Esophagus muscularis mucosa (tissue), 4 donors: ENCODE results near the gene C19orf47. TPM values are rescaled to one million over a fixed set of nuclear protein-coding genes. Genes with fewer than 3 reads are reported as not detected.

Source experiments
- DNase-seq: peaks from one replicate; pipeline ENCODE4 v3.0.0-alpha.2; 2017; ENCODE audit errors: extremely low spot score
- H3K27ac ChIP-seq, 4 donors: fragments of 200-600 bp; sonication (generic); replicated peaks in 1 of 4; 1 replicate in 3 of 4; 2 replicates in 1 of 4; pipeline ENCODE4 v1.5.1; 2016 to 2019; ENCODE audit warnings: mild to moderate bottlenecking in 1 of 4
- H3K27me3 ChIP-seq, 4 donors: fragments of 200-600 bp; sonication (generic); one replicate each; pipeline versions ENCODE4 v1.5.1 to v1.6.0; 2016 to 2019
- H3K36me3 ChIP-seq, 4 donors: fragments of 200-600 bp; sonication (generic); one replicate each; pipeline ENCODE4 v1.5.1; 2016 to 2019
- H3K4me1 ChIP-seq, 4 donors: fragments of 200-600 bp; sonication (generic); one replicate each; pipeline ENCODE4 v1.5.1; 2016 to 2019
- H3K4me3 ChIP-seq, 4 donors: fragments of 200-600 bp; sonication (generic); 1 replicate in 2 of 4; 2 replicates in 2 of 4; pipeline ENCODE4 v1.5.1; 2016 to 2019; ENCODE audit warnings: mild to moderate bottlenecking in 4 of 4, moderate library complexity in 1 of 4
- H3K9me3 ChIP-seq, 4 donors: fragments of 200-600 bp; sonication (generic); 1 replicate in 3 of 4; 2 replicates in 1 of 4; pipeline ENCODE4 v1.5.1; 2016 to 2019
- EP300 ChIP-seq: sonication (generic); formaldehyde crosslinking; IDR thresholded peaks from one replicate; pipeline ENCODE4 v1.6.1; 2017; ENCODE audit warnings: antibody characterized with exemption
- POLR2A ChIP-seq: fragments of 450-650 bp; IDR thresholded peaks from one replicate; pipeline ENCODE4 v1.6.1; 2017; ENCODE audit warnings: antibody characterized with exemption, moderate library complexity, mild to moderate bottlenecking, low read depth
- POLR2AphosphoS5 ChIP-seq, 2 donors: sonication (generic); formaldehyde crosslinking; IDR thresholded peaks; one replicate each; pipeline ENCODE4 v1.6.1; 2017; ENCODE audit warnings: antibody characterized with exemption in 2 of 2
- WGBS: methylation state at CpG from one replicate; pipeline ENCODE4 v1.1.5; 2018; 5-methylcytosine and 5-hydroxymethylcytosine counted together
- intact Hi-C: fragments of 100-400 bp; cut with DNase I; formaldehyde crosslinking; loops from one replicate; pipeline ENCODE4 v1.15.1; 2023
- total RNA-seq, 4 donors: library from RNA; depleted of rRNA; stranded (reverse); fragments of >200 nt; gene quantifications; one replicate each; pipeline versions ENCODE4 v1.1.0 to v1.2.1, GENCODE V29; 2016
- TF ChIP-seq, protein P1 (sequence below), 3 experiments: fragments of 200-600 bp in 2 of 3; fragments of 450-650 bp in 1 of 3; sonication (generic) in 2 of 3; IDR thresholded peaks; one replicate each; pipeline ENCODE4 v1.5.1; 2017 to 2019; ENCODE audit warnings: antibody characterized with exemption in 3 of 3, mild to moderate bottlenecking in 2 of 3, moderate library complexity in 1 of 3

C19orf47 gene
- total RNA-seq, 4 donors from 2014 or later = 17.9 to 42.6 (median 26.8) TPM

DNA sequence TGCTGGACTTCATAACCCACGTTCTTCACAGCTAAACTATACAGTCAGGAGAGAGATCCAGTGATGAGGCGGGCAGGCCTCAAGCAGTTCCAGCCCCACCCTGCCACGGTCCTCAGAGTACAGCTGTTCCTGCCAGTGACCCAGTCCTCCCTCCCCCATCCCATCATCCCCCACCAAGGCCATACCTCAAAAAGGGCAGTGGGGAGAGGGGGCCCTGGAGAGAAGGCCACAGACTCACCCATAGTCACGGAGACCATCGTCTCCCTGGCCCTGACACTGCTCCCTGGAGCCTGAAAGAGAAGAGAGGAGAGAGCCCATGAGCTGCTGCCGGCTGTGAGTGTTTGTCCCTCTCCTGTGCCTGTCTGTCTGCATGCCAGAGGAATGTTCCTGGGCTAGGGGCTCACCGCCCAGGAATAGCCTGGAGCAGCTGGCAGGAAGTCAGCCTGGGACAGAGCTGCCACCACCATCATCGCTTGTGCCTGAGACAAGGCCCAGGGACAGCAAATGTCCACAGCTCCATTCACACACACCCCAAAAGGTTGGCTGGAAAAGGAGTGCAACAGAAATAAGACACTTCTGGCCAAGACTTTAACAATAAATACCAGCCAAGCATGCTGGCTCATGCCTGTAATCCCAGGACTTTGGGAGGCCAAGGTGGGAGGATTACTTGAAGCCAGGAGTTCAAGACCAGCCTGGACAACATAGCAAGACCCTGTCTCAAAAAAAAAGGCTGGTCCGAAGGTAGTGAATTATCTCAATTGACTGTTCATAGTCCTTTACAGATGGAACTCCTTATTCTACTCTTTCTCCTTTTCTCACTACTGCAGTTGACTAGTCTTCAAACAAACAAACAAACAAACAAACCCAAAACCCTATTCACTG lies 6.4 kb downstream of the C19orf47 start:
- Histone ChIP-seq H3K27me3 (no peaks in the 10 kb centered on the region), H3K4me1 (peaks cover 12 to 35% (median 23%) of the 10 kb centered on the region in 4 donors), H3K27ac (peak overlapping the region; percentile 54 to 71 (median 66)), H3K9me3 (no peaks in the 10 kb centered on the region), H3K4me3 (no peak overlapping the region), H3K36me3 (peaks cover 0 to 23% (median 14%) of the 10 kb centered on the region in 4 donors)
- intact Hi-C loops = no loop called here
- TF ChIP-seq POLR2A (no peak), EP300 (no peak), POLR2AphosphoS5 (IDR thresholded peaks at IDR 0.05) (peak; percentile 28 to 47)
- TF ChIP-seq, protein P1, sequence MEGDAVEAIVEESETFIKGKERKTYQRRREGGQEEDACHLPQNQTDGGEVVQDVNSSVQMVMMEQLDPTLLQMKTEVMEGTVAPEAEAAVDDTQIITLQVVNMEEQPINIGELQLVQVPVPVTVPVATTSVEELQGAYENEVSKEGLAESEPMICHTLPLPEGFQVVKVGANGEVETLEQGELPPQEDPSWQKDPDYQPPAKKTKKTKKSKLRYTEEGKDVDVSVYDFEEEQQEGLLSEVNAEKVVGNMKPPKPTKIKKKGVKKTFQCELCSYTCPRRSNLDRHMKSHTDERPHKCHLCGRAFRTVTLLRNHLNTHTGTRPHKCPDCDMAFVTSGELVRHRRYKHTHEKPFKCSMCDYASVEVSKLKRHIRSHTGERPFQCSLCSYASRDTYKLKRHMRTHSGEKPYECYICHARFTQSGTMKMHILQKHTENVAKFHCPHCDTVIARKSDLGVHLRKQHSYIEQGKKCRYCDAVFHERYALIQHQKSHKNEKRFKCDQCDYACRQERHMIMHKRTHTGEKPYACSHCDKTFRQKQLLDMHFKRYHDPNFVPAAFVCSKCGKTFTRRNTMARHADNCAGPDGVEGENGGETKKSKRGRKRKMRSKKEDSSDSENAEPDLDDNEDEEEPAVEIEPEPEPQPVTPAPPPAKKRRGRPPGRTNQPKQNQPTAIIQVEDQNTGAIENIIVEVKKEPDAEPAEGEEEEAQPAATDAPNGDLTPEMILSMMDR (IDR thresholded peaks at IDR 0.05) = no peak
- 77% methylated on average over 8 of the region's 9 CpGs for WGBS
- DNase-seq = no peak

DNA sequence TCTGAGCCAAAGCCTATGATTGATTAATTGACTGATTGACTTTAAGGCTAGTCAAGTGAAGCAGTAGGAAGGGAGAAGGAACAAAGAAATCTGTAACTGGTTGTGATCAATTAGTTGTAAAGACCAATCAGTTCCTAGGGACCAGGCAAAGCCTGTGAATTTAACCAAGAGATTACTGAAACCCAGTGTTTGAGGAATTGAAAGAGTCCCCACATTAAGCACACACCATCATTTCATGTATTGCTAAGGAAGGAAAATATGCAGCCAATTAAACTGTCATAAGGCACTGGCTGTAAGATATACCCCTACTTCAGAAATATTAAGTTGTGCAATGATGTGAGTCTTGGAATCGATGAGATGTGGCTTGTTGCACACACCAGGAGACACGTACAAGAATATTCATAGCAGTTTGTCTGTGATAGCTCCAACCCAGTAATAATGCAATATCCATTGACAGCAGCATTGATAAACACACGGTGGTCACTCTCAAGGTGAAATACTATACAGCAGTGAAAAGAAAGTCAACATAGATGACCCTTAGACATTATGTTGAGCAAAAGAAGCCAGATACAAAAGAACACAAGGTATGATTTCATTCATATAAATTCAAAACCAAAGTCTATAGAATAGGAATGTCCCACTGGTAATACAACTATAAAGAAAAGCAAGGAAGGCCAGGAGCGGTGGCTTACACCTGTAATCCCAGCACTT lies 9.0 kb downstream of the C19orf47 start:
- DNase-seq = no peak
- intact Hi-C loops = no loop called here
- TF ChIP-seq, protein P1 (IDR thresholded peaks at IDR 0.05) = no peak
- TF ChIP-seq POLR2AphosphoS5 (IDR thresholded peaks at IDR 0.05) (no peak), EP300 (no peak), POLR2A (no peak)
- Histone ChIP-seq H3K4me3 (no peak overlapping the region), H3K36me3 (peaks cover 11 to 43% (median 35%) of the 10 kb centered on the region in 4 donors), H3K27ac (no peak overlapping the region), H3K9me3 (no peaks in the 10 kb centered on the region), H3K27me3 (no peaks in the 10 kb centered on the region), H3K4me1 (peaks cover 12 to 27% (median 18%) of the 10 kb centered on the region in 4 donors)
- 87% methylated on average over 4 of the region's 4 CpGs for WGBS

DNA sequence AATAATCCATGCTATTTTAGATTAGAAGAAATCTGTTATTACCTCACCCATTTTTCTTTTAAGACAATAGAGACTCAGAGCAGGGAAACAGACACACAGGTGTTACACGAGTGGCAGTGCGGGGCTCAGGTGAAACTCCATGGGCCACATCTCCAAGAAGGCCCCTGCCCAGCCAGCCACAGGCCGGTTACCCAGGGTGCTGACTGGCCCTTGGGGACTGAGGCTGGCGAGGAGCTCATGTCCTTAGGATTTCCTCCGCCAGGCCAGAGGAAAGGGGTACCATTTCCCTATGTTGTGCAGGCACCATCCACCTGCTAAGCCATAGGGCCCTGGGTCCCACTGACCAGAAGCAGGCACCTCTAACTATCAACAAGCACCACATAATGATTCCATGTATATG lies 10.6 kb downstream of the C19orf47 start:
- WGBS = 93% methylated on average over 5 of the region's 5 CpGs
- H3K36me3 ChIP-seq = peaks cover 21 to 59% (median 48%) of the 10 kb centered on the region in 4 donors

DNA sequence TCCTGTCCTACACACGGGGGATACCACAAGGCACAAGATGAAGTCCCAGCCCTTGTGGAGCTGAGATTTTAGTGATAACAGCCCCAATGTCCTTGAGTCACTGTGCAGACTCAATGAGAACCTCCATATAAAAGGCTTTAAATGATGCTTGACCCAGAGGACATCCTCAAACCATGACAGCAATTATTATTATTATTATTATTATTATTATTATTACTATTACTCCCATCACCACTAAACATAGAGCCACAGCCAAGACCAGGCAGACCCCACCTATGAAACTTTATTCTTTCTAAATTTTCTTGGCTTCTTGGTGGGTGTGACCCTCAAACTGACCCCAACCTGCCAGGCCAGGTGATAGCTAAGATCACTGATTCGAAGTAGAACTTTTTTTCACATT lies 11.1 kb downstream of the C19orf47 start:
- H3K36me3 ChIP-seq = peaks cover 26 to 64% (median 53%) of the 10 kb centered on the region in 4 donors
- peaks cover under 1 to 12% (median 11%) of the 10 kb centered on the region in 4 donors for H3K4me1 ChIP-seq
- DNase-seq = no peak
- H3K27ac ChIP-seq = no peak overlapping the region
- no peaks in the 10 kb centered on the region for H3K27me3 ChIP-seq
- intact Hi-C loops = no loop called here
- H3K9me3 ChIP-seq = no peaks in the 10 kb centered on the region
- H3K4me3 ChIP-seq = no peak overlapping the region
- 80% methylated on average over 2 of the region's 2 CpGs for WGBS
- TF ChIP-seq POLR2AphosphoS5 (IDR thresholded peaks at IDR 0.05) (no peak), POLR2A (no peak), EP300 (no peak)
- TF ChIP-seq, protein P1 (IDR thresholded peaks at IDR 0.05) = no peak

More for the DNA sequence above, 10.6 kb downstream of the C19orf47 start:
- H3K27me3 ChIP-seq = no peaks in the 10 kb centered on the region
- H3K4me3 ChIP-seq = no peak overlapping the region
- H3K9me3 ChIP-seq = no peaks in the 10 kb centered on the region
- peaks cover 5 to 17% (median 14%) of the 10 kb centered on the region in 4 donors for H3K4me1 ChIP-seq
- no peak for DNase-seq
- no peak overlapping the region for H3K27ac ChIP-seq
- intact Hi-C loops = no loop called here
- TF ChIP-seq, protein P1 (IDR thresholded peaks at IDR 0.05) = no peak
- TF ChIP-seq POLR2AphosphoS5 (IDR thresholded peaks at IDR 0.05) = no peak
- TF ChIP-seq EP300 = no peak
- TF ChIP-seq POLR2A = no peak
